ENCODE results near the gene DPH1.
"Not testable (repeated sequence)": the region's sequence is repeated elsewhere in the genome, so short reads cannot be mapped to it uniquely, and the experiment has no call there.

DPH1 gene

DNA sequence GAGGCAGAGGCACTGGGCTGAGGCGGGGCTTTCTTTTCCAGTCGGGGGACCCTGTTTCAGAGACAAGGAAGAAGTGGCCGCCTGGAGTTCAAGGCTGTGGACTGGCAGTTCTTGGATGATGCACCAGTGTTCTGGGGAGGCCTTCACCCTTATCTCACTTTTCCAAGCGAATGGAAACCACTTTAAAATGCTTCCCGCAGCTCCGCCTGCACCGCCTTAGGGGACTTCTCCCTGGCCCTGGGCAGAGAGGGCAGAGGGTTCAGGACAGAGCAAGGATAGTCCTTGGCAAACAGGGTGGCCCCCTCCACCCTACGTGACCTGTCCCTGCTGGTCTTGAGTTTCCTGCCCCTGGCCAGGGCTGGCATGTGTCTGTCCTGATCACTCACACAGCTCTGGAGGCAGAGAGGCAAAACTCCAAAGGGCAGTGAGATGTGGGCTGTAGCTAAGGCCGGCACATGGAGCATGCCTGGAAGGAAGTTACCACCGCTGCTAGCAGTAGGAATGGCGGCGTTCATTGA lies 25.5 kb upstream of the DPH1 start:
- in situ Hi-C loops (cut with HindIII; ENCODE audit: low sequenced_read_pairs) = no loop called here

- in situ Hi-C loops (cut with HindIII; ENCODE audit: low sequenced_read_pairs) = no loop called here
Measured at GRCh38 chr17:2008332-2009126, 21.4 kb upstream of the DPH1 start.

DNA sequence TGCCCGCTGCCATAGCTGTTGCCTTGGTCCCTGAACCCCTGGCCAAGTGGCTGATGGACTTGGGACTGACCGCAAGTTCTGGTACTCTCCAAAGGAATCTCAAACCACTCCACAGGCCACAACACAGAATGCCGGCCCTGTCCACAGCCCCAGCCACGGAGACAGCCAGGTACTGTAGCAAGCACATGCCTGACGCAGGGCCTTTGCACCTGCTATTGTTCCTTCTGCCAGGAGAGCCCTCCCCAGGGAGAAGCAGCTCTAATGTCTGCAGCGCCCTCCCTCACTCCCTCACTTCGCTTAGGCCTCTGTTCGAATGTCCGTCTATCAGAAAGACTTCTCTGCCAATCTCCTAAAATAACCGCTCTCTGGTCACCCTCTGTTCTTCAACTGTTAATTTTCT lies 20.2 kb upstream of the DPH1 start:
- in situ Hi-C loops (cut with HindIII; ENCODE audit: low sequenced_read_pairs) = no loop called here

DNA sequence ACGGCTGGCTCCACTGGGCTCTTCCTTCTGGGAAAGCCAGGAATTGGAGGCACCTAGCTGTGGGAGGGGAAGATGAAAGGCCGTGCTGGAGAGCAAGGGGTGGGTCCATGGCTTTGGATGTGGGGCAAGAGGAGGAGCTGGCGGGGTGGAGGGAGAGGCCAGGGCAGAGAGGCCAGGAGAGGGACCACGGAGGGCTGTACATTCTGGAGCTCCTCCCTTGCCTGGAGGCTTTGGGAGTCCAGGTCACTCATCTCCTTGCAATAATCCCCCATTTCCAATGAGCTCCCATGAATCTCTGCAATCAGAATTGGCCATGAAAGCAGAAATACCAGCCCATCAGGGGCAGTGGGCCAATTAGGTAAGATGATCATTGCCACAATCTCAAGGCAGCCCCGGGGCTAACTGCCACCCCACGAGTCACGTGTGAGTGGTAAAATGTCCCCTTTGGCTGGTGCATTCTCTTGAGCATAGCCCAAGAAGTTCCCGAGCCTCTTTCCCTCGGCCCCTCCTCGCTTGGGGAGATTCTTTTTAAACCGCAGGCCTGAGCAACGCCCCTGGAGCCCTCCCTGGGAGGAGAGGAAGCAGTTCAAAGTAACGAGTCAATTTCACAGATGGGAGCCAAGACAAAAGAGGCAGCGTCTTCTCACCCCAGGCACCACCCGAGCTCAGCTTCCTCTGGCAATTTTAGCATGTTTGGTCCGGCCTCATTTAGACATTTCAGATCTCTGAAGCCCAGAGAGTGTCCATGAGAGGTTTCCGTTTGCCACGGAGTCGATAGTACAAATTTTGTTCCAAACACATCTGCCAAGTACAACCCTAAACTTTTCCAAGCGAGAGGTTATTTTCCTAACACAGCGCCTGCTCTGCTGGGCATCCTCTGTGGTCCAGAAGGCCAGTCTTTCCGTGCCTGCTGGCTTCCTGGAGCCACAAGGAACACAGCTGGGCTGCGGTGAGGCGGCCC lies 18.3 kb upstream of the DPH1 start:
- in situ Hi-C loops (cut with HindIII; ENCODE audit: low sequenced_read_pairs) = no loop called here

DNA sequence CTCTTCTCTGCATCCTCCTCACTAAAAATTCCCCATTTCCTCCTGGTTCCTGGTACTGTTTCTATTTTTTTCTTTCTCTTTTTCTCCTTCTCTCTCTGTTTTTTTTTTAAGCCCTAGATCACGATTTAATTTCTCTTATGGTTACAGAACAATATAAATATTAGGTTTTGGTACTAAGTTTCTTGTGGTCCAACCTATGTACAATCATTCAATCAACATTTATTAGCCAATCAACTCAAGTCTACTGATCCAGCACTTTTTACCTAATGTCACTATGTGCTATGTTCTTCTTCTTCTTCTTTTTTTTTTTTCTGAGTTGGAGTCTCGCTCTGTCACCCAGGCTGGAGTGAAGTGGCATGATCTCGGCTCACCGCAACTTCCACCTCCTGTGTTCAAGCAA lies 17.5 kb upstream of the DPH1 start:
- in situ Hi-C loops (cut with HindIII; ENCODE audit: low sequenced_read_pairs) = no loop called here

DNA sequence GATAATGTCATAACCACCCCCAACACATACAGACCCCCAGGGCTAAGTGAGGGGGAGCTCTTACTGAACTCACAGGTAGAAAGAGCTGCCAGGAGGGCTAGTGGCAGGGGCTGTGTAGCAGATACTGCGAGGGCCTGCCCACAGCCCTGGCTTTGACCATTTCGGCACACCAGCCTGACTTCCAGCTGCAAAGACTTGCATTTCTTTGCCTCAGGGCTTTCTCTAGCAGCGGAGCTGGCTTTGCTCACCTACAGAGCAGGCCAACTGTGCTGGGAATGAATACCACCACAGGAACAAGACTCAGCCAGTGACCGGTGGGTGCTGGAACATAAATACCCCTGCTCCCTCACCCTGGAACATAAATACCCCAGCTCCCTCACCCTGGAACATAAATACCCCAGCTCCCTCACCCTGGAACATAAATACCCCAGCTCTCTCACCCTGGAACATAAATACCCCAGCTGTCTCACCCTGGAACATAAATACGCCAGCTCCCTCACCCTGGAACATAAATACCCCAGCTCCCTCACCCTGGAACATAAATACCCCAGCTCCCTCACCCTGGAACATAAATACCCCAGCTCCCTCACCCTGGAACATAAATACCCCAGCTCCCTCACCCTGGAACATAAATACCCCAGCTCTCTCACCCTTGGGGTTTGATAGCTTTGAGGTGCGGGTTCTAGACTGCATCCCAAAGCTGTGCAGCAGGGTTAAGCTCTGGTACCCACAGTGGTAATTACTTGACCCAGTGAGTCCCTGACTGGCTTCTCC lies 16.5 kb upstream of the DPH1 start:
- in situ Hi-C loops (cut with HindIII; ENCODE audit: low sequenced_read_pairs) = not testable (repeated sequence)

DNA sequence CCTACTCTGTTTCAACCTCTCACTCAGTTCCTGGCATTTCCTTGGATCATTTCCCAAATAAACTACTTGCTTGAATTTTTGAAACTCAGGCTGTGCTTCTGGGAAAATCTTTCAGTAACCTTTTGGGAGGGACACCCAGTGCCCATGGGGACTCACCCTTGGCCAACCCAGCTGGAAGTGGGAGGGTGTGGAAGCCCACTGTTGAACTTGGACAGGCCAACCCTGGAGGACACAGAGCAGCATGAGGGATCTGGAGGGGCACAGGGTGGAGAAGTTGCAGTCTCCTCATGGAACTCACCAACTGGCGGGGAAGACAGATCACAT lies 16.0 kb upstream of the DPH1 start:
- in situ Hi-C loops (cut with HindIII; ENCODE audit: low sequenced_read_pairs) = no loop called here

GRCh38 chr17:2015314-2015713 lies 14.6 kb upstream of the DPH1 start:
- in situ Hi-C loops (cut with HindIII; ENCODE audit: low sequenced_read_pairs) = no loop called here

- in situ Hi-C loops (cut with HindIII; ENCODE audit: low sequenced_read_pairs) = no loop called here
Measured at GRCh38 chr17:2016494-2016893, 13.5 kb upstream of the DPH1 start.

DNA sequence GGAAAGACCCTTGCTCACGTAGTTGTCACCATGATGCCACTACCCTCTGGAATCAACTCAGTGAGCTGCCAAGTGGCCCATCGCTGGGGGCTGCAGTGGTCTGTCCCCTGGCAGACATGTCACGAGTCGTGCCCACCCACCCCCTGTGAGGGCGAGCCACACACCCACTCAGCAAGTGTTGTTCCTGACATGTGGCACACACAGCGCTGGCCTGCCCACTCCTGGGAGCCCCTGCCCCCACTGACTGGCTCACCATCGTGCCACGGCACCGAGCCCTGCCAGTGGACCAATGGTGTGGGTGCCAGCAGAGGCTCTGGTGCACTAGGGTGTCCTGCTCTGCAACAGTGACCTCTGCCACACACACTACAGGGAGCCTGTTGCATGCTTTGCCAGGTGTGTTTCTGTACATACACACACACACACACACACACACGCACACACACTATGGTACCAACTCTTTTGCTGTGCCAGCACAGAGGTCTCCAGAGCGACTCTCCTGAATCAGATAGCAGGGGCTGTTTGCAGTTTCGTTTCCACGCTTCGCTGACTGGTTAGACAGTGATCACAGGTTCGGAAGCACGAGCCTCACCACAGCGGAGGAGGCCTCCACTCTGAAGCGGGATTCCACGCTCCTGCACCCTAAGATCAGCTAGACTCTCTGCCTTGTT lies 12.5 kb upstream of the DPH1 start:
- in situ Hi-C loops (cut with HindIII; ENCODE audit: low sequenced_read_pairs) = no loop called here

GRCh38 chr17:2018716-2019510 lies 11.0 kb upstream of the DPH1 start:
- in situ Hi-C loops (cut with HindIII; ENCODE audit: low sequenced_read_pairs) = no loop called here

GRCh38 chr17:2019723-2020122 lies 10.2 kb upstream of the DPH1 start:
- in situ Hi-C loops (cut with HindIII; ENCODE audit: low sequenced_read_pairs) = no loop called here

DNA sequence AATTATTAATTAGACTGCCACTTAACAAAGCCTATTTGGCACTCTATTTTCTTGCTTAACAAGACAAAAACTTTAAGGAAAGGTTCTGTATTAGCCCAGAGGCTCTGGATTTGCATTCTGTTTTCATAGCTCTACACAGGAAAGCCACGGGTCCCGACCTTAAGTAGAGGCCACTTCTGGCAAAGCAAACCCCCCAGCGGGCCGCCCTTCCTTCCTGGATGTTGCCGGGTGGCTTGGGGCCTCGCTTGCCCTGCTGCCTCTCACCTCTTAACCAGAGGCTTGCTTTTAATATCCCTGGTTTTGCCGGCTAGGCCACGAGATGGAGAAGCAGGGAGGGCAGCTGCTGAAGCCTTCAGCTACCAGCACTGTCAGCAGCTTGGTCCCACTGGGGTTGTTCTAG lies 9.2 kb upstream of the DPH1 start:
- in situ Hi-C loops (cut with HindIII; ENCODE audit: low sequenced_read_pairs) = no loop called here

GRCh38 chr17:2022647-2023240 lies 7.2 kb upstream of the DPH1 start:
- in situ Hi-C loops (cut with HindIII; ENCODE audit: low sequenced_read_pairs) = no loop called here

DNA sequence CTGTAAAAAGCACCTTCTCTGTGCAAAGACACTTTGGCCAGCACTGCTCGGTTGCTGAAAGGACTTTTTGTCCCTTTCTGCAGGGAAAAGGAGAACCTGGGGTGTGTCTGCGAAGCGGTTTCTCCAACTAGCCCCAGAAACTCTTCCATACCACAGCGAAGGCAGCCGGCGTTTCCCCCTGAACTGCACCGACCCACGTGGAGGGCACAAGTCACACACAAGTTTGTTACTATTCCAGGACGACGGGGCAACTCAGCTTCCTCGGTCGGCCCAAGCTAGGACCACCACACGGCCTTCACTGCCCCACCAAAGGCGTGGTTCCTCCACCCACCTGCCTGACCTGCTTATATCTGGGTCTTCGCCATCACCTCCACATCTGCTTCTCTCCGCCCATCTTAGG lies 6.7 kb upstream of the DPH1 start:
- in situ Hi-C loops (cut with HindIII; ENCODE audit: low sequenced_read_pairs) = no loop called here

- in situ Hi-C loops (cut with HindIII; ENCODE audit: low sequenced_read_pairs) = no loop called here
Measured at GRCh38 chr17:2023692-2024571, 6.0 kb upstream of the DPH1 start.

GRCh38 chr17:2024572-2025219 lies 5.3 kb upstream of the DPH1 start:
- in situ Hi-C loops (cut with HindIII; ENCODE audit: low sequenced_read_pairs) = no loop called here

GRCh38 chr17:2025220-2025621 lies 4.7 kb upstream of the DPH1 start, which contains the start of gene RTN4RL1:
RTN4RL1 (minus strand) TSS chr17:2025334; CDS start chr17:2024865, 469 bp downstream.
- in situ Hi-C loops (cut with HindIII; ENCODE audit: low sequenced_read_pairs) = no loop called here
